HepG2 (cell line): Measurements from ENCODE around the gene MTHFD2. TPM values are rescaled to one million over a fixed set of nuclear protein-coding genes. Genes with fewer than 3 reads are reported as not detected.

Experiments
- AGO2 ChIP-seq: fragments of 200-400 bp; formaldehyde crosslinking; optimal IDR thresholded peaks from 2 replicates; pipeline ENCODE3; 2017; ENCODE audit warnings: mild to moderate bottlenecking, low read depth, low read length, moderate library complexity
- CBX1 ChIP-seq: IDR thresholded peaks from one replicate; pipeline ENCODE4 v1.6.1; 2016; ENCODE audit warnings: antibody characterized with exemption, low read depth
- CEBPB ChIP-seq: IDR thresholded peaks from 2 replicates; pipeline ENCODE4 v1.6.1; 2011; ENCODE audit warnings: low read depth, low read length, improper control_type of control experiment, borderline replicate concordance
- FOXA3 ChIP-seq: IDR thresholded peaks from 2 replicates; pipeline ENCODE4 v1.6.1; 2016; ENCODE audit warnings: missing genetic modification reagents, missing compliant biosample characterization
- MAZ ChIP-seq, 2 experiments: sonication (generic) in 1 of 2; formaldehyde crosslinking in 1 of 2; IDR thresholded peaks; 2 replicates each; pipeline versions ENCODE4 v1.5.0 to v1.6.1; 2012 to 2020; ENCODE audit warnings: low read depth in 2 of 2, mild to moderate bottlenecking in 2 of 2, borderline replicate concordance in 1 of 2, improper control_type of control experiment in 1 of 2, low read length in 1 of 2, missing genetic modification reagents in 1 of 2, moderate library complexity in 1 of 2
- NCOR1 ChIP-seq: fragments of 200-600 bp; sonication (generic); IDR thresholded peaks from 2 replicates; pipeline ENCODE4 v1.7.0; 2017; ENCODE audit warnings: antibody characterized with exemption, low read length, borderline replicate concordance
- NFE2 ChIP-seq: sonication (generic); formaldehyde crosslinking; IDR thresholded peaks from 2 replicates; pipeline ENCODE4 v1.4.0; 2020; ENCODE audit warnings: missing genetic modification reagents
- POLR2G ChIP-seq: fragments of 200-400 bp; formaldehyde crosslinking; IDR thresholded peaks from 2 replicates; pipeline ENCODE4 v1.6.1; 2018; ENCODE audit warnings: mild to moderate bottlenecking, low read depth, low read length, moderate library complexity
- RBM22 ChIP-seq: fragments of 200-400 bp; formaldehyde crosslinking; optimal IDR thresholded peaks from 2 replicates; pipeline ENCODE3; 2017; ENCODE audit warnings: mild to moderate bottlenecking, low read length, moderate library complexity
- SNAPC2 ChIP-seq: sonication (generic); formaldehyde crosslinking; IDR thresholded peaks from 2 replicates; pipeline ENCODE4 v1.8.1; 2022; ENCODE audit warnings: mild to moderate bottlenecking, missing genetic modification reagents
- ZSCAN12 ChIP-seq: sonication (generic); formaldehyde crosslinking; IDR thresholded peaks from 2 replicates; pipeline ENCODE4 v1.9.0; 2021; ENCODE audit warnings: mild to moderate bottlenecking, missing genetic modification reagents
- polyA plus RNA-seq, 8 experiments: library from polyadenylated mRNA; depleted of rRNA in 3 of 8; stranded (reverse) in 7 of 8; unstranded in 1 of 8; fragments of >200 nt; fragmentation: Illumina TruSeq in 4 of 8; extraction: Trizol in 4 of 8; gene quantifications; 2 replicates each; pipeline versions ENCODE4 v1.2.1 to v1.2.3, GENCODE V29; 2011 to 2016; ENCODE audit warnings: low read depth in 4 of 8, missing spikeins in 1 of 8, mixed read lengths in 1 of 8; ENCODE audit not compliant: insufficient read depth in 1 of 8
- total RNA-seq, 5 experiments: library from RNA; depleted of rRNA; stranded (reverse); fragments of >200 nt; fragmentation: Illumina TruSeq; extraction: Trizol; gene quantifications; 2 replicates each; pipeline ENCODE4 v1.2.3, GENCODE V29; 2016; ENCODE audit warnings: low read depth in 1 of 5
- TF ChIP-seq, protein P1 (sequence below): sonication (generic); formaldehyde crosslinking; IDR thresholded peaks from 2 replicates; pipeline ENCODE4 v1.8.0; 2022; ENCODE audit warnings: mild to moderate bottlenecking, missing genetic modification reagents, moderate library complexity
- TF ChIP-seq, protein P2 (sequence below): sonication (generic); formaldehyde crosslinking; IDR thresholded peaks from 2 replicates; pipeline ENCODE4 v1.8.0; 2022; ENCODE audit warnings: mild to moderate bottlenecking, missing genetic modification reagents; ENCODE audit not compliant: insufficient replicate concordance
- TF ChIP-seq, protein P3 (sequence below): sonication (generic); formaldehyde crosslinking; IDR thresholded peaks from 2 replicates; pipeline ENCODE4 v1.9.0; 2021; ENCODE audit warnings: missing genetic modification reagents, mild to moderate bottlenecking, borderline replicate concordance
- TF ChIP-seq, protein P4 (sequence below): sonication (generic); formaldehyde crosslinking; IDR thresholded peaks from 2 replicates; pipeline ENCODE4 v1.4.0; 2020; ENCODE audit warnings: missing genetic modification reagents, mild to moderate bottlenecking, borderline replicate concordance
- TF ChIP-seq, protein P5 (sequence below): sonication (generic); formaldehyde crosslinking; IDR thresholded peaks from 2 replicates; pipeline ENCODE4 v1.4.0; 2020; ENCODE audit warnings: missing genetic modification reagents

MTHFD2 gene
- total and polyA plus RNA-seq, 2 of the 13 experiments (the other 11 are each of a cell fraction or from before 2014, with no cell fraction given): 188 to 269 TPM

DNA sequence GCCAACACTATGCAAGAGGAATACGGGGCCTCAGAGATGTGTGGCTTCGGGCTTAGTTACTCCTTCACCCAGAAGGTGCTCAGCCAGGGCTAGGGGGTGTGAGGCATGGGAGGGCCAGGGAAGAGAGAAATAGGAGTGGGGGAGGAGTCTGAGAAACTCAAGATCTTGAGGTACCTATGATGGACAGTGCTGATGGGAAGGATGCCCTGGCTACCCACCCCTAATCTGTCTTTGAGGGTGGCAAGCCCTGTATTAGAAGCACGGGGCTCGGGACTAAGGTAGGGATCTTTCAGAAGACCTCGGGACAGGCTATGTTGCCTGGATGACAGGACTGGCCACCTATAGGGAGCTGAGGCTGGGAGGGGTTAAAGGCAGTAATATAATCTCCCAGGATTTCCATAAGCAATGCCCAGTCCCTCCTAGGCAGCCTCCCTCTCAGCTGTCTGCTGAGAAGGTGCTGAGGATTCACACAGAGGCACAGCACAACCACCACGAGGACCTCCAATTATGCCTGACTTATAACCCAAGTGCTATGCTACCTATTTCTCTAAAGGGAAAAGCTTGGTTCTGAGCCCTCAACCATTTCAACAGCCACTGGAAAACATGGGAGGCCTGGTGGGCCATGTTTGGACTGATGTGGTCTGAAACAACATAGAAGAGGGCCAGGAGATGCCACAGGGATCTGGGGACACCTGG lies 23.3 kb downstream of the MTHFD2 start (continued):
- TF ChIP-seq, protein P1, sequence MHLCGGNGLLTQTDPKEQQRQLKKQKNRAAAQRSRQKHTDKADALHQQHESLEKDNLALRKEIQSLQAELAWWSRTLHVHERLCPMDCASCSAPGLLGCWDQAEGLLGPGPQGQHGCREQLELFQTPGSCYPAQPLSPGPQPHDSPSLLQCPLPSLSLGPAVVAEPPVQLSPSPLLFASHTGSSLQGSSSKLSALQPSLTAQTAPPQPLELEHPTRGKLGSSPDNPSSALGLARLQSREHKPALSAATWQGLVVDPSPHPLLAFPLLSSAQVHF (CRISPR knock-in tag): no peak
- TF ChIP-seq, protein P2, sequence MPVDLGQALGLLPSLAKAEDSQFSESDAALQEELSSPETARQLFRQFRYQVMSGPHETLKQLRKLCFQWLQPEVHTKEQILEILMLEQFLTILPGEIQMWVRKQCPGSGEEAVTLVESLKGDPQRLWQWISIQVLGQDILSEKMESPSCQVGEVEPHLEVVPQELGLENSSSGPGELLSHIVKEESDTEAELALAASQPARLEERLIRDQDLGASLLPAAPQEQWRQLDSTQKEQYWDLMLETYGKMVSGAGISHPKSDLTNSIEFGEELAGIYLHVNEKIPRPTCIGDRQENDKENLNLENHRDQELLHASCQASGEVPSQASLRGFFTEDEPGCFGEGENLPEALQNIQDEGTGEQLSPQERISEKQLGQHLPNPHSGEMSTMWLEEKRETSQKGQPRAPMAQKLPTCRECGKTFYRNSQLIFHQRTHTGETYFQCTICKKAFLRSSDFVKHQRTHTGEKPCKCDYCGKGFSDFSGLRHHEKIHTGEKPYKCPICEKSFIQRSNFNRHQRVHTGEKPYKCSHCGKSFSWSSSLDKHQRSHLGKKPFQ (CRISPR knock-in tag): no peak
- peak; percentile 52; the same call in 1 of the 2 replicates for TF ChIP-seq POLR2G
- no peak for TF ChIP-seq NCOR1
- peak; percentile 94 for TF ChIP-seq RBM22
- no peak for TF ChIP-seq MAZ (IDR thresholded peaks at IDR 0.05; ENCODE audit: borderline replicate concordance, low read depth, low read length)
- no peak for TF ChIP-seq MAZ (CRISPR knock-in tag; IDR thresholded peaks at IDR 0.05; ENCODE audit: low read depth)
- no peak for TF ChIP-seq CEBPB
- TF ChIP-seq ZSCAN12 (CRISPR knock-in tag): no peak
- no peak for TF ChIP-seq NFE2 (CRISPR knock-in tag)
- no peak for TF ChIP-seq CBX1
- TF ChIP-seq, protein P3, sequence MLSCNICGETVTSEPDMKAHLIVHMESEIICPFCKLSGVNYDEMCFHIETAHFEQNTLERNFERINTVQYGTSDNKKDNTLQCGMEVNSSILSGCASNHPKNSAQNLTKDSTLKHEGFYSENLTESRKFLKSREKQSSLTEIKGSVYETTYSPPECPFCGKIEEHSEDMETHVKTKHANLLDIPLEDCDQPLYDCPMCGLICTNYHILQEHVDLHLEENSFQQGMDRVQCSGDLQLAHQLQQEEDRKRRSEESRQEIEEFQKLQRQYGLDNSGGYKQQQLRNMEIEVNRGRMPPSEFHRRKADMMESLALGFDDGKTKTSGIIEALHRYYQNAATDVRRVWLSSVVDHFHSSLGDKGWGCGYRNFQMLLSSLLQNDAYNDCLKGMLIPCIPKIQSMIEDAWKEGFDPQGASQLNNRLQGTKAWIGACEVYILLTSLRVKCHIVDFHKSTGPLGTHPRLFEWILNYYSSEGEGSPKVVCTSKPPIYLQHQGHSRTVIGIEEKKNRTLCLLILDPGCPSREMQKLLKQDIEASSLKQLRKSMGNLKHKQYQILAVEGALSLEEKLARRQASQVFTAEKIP (CRISPR knock-in tag): no peak
- TF ChIP-seq, protein P4, sequence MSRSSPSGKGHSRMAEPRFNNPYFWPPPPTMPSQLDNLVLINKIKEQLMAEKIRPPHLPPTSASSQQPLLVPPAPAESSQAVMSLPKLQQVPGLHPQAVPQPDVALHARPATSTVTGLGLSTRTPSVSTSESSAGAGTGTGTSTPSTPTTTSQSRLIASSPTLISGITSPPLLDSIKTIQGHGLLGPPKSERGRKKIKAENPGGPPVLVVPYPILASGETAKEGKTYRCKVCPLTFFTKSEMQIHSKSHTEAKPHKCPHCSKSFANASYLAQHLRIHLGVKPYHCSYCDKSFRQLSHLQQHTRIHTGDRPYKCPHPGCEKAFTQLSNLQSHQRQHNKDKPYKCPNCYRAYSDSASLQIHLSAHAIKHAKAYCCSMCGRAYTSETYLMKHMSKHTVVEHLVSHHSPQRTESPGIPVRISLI (CRISPR knock-in tag): no peak
- TF ChIP-seq, protein P5, sequence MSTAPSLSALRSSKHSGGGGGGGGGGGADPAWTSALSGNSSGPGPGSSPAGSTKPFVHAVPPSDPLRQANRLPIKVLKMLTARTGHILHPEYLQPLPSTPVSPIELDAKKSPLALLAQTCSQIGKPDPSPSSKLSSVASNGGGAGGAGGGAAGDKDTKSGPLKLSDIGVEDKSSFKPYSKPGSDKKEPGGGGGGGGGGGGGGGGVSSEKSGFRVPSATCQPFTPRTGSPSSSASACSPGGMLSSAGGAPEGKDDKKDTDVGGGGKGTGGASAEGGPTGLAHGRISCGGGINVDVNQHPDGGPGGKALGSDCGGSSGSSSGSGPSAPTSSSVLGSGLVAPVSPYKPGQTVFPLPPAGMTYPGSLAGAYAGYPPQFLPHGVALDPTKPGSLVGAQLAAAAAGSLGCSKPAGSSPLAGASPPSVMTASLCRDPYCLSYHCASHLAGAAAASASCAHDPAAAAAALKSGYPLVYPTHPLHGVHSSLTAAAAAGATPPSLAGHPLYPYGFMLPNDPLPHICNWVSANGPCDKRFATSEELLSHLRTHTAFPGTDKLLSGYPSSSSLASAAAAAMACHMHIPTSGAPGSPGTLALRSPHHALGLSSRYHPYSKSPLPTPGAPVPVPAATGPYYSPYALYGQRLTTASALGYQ (CRISPR knock-in tag): no peak
- no peak for TF ChIP-seq SNAPC2
- TF ChIP-seq AGO2: no peak
- TF ChIP-seq FOXA3 (CRISPR knock-in tag): 0 out of 2 replicates have a peak, but pooled peaks have one; percentile 5
